NCI-H2196 (cell line): ENCODE results near the gene CCR3.

Source experiments
- DNase-seq: peaks from one replicate; lab custom pipeline; 2025; ENCODE audit not compliant: unreplicated experiment; lab: John Stamatoyannopoulos, UW

Gene CCR3

DNA sequence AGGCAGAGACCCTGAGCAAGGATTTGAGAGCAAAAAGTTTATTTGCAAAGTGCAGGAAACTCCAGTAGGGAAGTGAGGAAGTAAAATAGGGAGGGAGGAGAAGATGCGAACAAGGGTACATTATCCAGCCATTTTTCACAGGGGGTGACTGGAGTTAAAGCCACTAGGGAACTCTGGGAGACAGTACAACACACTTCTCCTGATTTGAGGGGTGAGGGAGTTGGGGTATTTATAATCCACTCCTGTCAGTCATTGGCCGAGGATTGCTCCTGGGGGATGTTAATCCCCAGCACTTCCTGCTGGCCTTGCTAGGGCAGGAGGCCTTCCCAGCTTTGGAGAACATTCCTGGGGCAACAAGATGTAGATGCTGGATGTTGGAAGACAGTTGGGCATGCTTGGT is 28.2 kb downstream of the CCR3 start:
- DNase-seq: no peak

DNA sequence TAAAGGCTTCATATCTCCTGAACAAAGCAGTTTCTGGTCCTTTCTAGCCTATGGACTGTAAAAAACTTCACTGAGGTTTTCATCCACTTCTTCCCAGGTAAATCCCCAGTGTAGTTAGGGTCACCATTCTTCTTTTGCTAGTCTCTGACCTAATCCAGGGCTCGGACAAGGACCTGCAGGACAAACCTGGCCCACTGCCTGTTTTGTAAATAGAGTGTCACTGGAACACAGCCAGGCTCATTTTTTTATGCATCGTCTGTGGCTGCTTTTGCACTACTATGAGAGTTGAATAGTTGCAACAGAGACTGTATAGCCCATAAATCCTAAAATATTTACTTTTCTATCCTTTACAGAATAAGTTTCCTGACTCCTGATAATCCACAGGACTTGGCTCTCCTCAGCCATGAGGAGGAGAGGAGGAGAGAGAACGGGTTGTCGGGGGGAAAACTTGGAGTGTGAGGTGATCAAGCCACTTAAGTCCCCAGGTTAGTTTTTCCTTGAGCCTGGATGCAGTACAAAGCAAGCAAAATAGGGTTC is 29.0 kb downstream of the CCR3 start:
- no peak for DNase-seq

- no peak for DNase-seq
These were observed 29.8 kb downstream of the CCR3 start for GRCh38 chr3:46272028-46272451.

DNA sequence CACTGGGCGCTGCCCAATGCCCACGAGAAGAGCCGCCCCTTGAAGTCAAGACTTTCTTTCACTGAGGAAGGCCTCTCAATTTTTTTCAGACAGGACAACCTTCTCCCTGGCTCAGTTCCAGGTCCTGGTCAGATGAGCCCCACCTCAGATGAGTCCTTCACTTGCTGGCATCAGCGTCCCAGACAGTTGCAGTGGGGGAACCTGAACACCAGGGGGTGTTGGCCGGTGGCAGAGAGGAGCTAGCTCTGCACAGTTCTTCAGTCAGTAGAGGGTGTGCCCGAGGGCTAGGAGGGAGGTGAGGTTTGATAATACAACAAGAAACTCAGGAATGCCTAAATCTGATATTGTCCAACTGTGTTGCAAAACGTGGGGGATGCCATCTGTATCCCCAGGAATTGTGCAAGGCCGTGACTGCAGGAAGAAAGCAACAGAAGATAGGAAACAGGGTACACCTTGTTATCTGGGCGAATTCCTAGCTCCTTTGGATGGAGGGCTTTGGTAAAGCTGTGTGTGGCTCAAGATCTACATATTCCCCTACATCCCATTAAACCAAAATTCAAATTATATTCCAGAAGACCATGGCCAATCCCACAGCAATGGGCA is 34.3 kb downstream of the CCR3 start:
- DNase-seq: peak; percentile 5

GRCh38 chr3:46277476-46277875 is 35.2 kb downstream of the CCR3 start:
- no peak for DNase-seq

DNA sequence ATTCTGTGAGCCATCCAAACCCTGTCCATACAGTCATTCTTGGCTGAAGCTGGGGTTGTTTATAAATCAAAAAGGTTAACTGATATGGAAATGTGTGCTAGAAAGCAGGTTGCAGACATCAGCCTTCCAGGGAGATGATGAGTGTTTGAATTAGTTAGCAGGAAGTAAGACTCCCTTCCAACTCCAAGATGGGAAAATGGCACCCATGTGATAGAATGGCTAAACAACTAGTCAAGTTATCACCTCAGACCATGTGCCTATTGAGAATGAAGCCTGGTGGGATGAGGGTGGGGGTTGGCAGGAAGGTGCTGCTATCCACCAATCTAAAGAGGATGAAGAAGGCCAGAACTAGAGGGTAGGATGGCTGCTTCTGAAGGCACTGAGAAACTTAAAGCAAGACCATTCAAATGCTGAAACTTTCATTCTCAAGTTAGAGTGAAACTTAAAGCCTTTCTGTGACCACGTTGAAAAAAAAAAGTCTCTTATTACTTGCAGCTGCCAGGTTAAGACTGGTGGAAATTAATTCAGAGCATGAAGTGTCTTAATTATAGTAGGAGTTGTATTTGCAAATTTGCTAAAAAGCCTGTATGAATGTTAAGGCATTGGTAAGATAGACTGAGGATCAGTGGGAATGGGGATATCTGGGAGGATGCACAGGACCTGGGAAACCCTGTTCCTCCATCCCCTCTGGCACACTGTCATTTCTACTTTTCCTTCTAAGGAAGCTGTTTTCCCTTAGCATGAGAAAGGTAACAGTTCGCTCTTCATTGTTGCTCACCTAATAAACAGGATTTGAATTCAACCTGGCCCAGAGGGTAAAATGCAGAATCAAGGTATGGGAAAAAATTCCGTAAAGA is 36.8 kb downstream of the CCR3 start:
- DNase-seq: no peak

GRCh38 chr3:46280105-46280797 is 38.0 kb downstream of the CCR3 start:
- DNase-seq: no peak

DNA sequence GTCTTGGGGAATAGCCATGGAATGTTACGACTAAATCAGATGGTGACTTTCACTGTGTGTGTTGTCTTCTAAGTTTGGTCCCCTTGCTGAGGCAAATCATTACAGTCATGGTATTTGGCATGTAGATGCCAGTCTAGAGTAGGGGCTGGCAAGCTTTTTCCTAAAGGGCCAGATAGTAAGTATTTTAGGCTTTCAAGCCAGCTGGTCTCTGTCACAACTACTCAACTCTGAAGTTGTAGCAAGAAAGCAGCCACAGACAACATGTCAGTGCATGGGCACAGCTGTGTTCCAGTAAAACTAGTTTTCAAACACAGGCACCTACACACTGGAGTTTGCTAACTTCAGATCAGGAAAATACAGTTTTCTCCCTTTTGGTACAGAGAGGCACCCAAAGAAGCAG is 39.3 kb downstream of the CCR3 start:
- no peak for DNase-seq

DNA sequence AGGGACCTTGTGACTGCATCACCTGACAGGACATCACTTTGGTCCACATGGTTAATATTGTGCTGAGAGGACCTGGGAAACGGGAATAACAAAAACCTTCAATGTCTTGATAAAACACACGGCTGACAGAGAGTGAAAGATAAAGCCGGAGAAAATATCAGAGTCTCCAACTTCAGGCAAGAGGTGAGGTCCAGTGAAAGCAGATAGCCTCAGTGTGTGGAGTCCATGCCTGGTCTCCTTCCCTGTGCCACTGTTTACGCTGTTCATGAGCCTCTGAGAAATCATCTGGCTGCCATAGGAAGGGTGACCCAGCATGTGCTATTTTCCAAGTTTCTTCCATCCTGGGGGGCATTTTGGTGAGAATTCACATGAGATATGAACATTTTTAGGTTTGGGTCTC is 39.8 kb downstream of the CCR3 start:
- no peak for DNase-seq

DNA sequence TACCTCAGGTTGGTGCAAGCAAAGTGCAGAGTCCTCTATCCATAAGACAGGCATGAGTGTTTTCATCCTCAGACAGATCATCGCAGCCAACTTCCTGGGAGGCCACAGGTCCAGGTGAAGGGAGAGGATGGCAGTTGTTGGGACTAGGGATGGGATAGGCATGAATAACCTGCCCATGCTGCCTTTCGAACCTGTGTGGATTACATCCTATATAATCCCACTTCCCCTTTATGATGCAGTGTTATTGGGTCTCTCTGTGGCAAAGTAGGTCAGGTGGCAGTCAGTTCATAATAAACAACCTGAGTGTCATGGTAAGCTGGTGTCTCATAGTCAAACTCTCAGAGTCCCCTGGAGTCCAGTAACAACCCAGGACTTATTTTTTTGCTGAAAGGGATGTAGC is 40.4 kb downstream of the CCR3 start:
- DNase-seq: no peak

- DNase-seq: no peak
These were observed 41.7 kb downstream of the CCR3 start for GRCh38 chr3:46283881-46284450.

DNA sequence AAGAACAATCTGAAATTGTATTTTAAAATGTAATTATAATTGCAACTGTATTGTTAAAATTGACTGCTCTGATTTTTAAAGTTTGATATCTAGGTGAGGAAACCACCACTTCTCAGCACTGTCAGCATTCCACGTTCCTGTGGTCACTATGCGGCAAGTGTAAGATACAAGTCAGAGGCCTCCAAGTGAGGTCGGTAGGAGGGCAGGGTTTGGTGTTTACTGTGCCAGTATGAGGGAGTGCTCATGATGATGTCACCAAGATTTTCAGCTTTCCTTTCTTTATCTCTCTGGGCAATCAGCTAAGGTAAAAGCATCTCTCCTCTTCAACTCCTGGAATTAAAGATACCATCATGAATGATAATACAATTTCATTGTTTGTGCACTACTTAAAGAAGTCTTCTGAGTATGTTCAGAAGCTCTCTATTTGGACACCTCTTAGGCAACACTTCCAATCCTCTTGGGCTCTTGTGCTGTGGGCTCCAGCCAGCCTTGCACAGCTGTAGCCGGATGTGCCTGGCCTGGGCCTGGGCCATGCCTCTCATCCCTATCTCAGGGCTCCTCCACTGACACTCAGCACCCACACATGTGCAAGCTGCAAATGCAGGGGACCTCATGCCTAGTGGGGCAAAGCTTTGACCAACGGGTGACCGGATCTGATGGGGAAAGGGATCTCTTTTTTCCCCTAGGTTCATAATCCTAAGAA is 42.9 kb downstream of the CCR3 start:
- no peak for DNase-seq

- DNase-seq: no peak
These were observed 43.8 kb downstream of the CCR3 start for GRCh38 chr3:46285931-46286619.

GRCh38 chr3:46286947-46287565 is 44.8 kb downstream of the CCR3 start:
- DNase-seq: no peak

DNA sequence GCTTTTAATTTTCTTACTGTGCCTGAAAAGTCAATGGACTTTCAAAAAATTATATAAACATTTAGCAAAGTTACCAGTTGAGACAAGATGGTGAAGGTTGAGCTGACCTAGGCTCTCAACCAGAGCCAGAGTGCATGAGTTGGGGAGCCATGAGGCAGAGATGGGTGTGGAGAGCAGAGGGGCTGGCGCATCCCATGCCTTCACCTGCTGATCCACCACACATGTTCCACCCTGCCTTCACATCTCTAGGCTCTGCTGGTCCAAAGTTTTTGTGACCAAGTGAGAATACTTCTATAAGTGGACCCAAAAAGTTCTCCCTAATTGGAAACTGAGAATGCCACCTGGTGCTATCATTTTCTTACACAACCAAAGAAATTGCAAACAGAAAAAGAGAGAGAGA is 47.3 kb downstream of the CCR3 start:
- DNase-seq: no peak

DNA sequence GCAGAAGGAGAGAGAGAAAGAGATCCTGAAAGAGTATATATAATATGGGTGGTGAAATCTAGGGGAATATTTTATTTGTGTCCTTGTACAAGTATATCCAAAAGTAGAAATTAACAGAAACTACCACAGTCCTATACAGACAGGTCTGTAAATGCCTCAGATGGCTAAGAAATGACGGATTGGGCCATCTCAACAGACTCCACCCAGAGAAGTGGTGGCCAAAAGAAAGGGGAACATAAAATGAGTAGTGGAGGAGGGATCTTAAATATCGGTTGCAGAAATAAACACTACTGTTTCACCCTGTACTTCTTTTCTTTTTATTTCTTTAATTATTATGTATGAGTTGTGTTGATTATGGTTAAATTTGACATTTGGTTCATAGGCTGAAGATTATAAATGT is 47.7 kb downstream of the CCR3 start:
- no peak for DNase-seq

GRCh38 chr3:46291046-46291445 is 48.8 kb downstream of the CCR3 start:
- no peak for DNase-seq

DNA sequence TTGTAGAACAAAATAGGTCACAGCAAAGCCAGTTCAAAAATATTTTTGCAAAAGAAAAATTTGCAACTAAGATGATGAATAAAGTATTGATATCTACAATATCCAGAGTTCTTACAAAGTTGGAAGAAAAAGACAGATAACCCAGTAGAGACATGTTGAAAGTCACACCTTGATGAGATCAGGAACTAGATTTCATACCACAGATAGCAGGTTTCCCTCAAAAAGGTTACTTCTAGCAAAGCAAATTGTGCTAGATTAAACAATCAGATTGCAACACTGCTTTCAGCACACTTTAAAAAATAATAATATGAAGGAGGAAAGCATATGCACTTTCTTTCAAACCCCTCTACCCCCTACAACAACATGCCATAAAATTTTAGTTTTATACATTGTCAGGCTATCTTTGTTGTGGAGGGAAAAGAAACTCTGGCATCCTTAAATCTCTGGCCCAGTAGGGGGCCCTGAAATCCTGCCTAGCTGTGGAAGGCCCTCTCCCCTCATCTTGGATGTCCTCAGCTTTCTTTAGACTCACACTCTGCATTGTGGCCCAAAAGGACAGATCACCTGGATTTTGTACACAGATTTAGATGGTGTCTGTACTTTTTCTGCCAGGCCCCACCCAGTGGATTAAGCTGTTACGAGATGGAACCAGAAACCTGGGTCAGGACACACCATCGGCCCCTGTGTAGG is 50.9 kb downstream of the CCR3 start:
- DNase-seq: no peak
